GM12874 (cell line): ENCODE data around the gene C17orf78.

Experiments
- TF ChIP-seq, protein P1 (sequence below): IDR thresholded peaks from 2 replicates; pipeline ENCODE4 v1.5.1; 2011; ENCODE audit warnings: low read depth, mild to moderate bottlenecking, control low read depth, low read length, moderate library complexity; ENCODE audit not compliant: insufficient read depth

Gene C17orf78

DNA sequence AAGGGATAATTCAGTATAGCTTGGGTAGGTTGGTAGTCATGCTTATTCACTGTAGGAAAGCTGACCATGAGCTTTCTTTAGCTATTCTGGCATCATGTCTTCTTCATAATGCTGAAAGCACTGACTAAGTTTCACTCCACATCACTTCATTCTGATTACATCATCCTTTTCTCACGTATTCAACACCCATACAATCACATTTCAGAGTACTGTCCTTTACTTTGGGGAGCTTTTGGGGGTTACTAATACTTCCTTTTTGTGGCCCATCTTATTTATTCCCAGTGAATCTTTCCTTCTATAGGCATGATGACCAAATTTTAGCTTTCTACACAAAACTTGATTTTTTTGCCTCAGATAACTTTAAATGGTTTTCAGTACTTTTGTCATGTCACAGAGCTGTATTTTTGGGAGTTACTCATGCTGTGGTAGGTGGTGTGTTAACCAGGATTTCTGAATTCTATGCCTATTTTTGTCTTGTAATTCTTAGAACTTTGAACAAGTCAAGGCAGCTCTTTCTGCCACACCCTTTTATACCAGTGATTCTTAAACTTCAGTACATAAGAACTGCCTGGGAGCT, 54.4 kb downstream of the C17orf78 start:
- TF ChIP-seq, protein P1, sequence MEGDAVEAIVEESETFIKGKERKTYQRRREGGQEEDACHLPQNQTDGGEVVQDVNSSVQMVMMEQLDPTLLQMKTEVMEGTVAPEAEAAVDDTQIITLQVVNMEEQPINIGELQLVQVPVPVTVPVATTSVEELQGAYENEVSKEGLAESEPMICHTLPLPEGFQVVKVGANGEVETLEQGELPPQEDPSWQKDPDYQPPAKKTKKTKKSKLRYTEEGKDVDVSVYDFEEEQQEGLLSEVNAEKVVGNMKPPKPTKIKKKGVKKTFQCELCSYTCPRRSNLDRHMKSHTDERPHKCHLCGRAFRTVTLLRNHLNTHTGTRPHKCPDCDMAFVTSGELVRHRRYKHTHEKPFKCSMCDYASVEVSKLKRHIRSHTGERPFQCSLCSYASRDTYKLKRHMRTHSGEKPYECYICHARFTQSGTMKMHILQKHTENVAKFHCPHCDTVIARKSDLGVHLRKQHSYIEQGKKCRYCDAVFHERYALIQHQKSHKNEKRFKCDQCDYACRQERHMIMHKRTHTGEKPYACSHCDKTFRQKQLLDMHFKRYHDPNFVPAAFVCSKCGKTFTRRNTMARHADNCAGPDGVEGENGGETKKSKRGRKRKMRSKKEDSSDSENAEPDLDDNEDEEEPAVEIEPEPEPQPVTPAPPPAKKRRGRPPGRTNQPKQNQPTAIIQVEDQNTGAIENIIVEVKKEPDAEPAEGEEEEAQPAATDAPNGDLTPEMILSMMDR = no peak

- TF ChIP-seq, protein P1 = no peak
Observed at GRCh38 chr17:37432671-37433070, 56.9 kb downstream of the C17orf78 start.

DNA sequence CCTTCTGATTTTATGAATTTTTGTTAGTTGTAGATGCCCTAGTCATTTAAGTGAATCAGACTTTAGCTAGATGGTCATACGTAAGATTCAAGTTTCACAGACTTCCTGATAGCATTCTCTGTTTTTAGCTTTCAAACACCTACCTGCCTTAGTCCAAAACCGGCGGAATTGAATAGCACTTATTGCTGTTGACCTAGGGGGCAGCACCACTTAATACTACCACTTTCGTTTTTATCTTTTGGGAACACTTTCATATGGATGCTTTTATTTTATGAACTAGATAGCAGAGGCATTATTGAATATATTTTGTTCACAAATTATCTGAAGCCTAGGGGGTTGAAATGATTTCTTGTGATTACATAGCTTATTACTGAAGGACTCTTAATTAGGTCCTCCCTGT, 62.4 kb downstream of the C17orf78 start:
- TF ChIP-seq, protein P1 = no peak

DNA sequence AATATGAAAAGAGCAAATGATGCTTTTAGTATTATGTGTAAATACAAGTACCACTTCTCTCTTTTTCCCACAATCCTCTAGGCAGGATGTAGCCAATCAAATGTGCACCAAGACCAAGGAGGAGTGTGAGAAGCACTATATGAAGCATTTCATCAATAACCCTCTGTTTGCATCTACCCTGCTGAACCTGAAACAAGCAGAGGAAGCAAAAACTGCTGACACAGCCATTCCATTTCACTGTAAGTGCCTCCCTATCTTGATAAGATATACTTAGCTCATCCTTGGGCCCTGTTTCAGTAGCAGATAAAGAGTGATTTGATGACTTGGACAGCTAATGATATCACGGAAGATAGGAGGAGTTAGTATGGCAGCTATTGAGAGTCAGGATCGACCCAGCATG, 64.6 kb downstream of the C17orf78 start:
- TF ChIP-seq, protein P1 = no peak
